GM21526 (cell line): Measurements from ENCODE around the gene MLH1.

Source experiments
- ATAC-seq: cut with Tn5 transposase; IDR thresholded peaks from one replicate; pipeline ENCODE4 v1.9.1; 2021; ENCODE audit warnings: moderate library complexity; ENCODE audit not compliant: unreplicated experiment, low FRiP score

Gene MLH1

DNA sequence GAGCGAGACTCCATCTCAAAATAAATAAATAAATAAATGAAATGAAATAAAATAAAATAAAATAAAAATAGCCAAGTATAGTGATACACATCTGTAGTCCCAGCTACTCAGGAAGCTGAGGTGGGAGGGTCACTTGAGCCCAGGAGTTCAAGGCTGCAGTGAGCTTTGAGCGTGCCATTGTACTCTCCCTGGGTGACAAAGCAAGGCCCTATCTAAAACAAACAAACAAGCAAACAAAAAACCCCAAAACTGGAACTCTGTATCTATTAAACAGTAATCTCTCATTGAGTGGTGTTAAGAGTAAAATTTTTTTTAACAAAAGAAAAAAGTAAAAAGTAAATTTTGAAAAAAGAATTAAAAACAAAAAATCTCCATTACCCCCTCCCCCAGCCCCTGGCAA lies 21.2 kb upstream of the MLH1 start:
- ATAC-seq, result no peak

DNA sequence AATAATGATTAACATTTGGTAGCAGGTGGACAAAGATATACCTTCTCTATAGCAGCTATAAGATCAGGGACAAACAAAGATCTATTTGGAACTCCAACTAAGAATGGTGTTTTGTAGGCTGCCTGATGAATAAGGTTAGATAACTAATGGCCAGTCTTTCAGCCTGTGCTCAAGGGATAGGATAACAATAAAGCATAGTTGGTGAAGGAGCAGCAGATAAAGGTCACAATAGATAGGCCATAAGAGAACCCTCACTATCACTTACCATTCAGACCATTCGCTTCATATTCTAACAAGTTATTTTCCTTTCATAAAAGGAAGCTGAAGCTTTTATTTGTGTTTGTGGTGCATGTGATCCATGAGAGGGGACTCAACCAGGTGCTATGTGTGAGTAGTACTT lies 20.2 kb upstream of the MLH1 start:
- no peak for ATAC-seq

DNA sequence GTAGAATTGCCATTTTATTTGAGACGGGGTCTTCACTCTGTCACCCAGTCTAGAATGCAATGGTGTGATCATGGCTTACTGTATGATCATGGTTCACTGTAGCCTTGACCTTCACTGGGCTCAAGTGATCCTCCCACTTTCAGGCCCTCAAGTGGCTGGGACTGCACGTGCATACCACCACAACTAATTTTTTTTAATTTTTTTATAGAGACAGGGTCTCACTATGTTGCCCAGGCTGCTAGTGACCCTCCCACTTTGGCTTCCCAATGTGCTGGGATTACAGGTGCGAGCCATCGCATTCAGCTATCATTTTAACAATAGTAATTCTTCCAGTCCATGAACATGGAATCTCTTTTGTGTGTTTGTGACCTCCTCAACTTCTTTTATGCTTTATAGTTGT lies 12.3 kb upstream of the MLH1 start:
- ATAC-seq, result no peak

DNA sequence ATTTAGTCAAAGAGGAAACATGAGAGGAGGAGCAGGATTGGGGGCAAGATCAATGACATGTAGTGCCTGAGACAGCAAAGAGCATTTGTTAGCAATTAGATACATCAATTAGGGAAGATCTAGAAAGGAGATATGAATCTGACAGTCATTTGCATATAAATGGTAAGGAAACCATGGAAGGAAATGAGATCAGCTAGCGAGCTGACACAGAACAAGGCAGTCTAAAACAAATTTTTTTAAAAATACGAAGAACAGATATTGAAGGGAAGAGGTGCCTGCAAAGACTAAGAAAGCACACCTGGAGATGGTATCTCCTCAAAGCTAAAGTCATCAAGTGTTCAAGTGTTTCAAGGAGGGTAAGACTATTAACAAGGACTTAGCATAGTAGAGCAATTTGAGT lies 5.0 kb upstream of the MLH1 start:
- no peak for ATAC-seq

DNA sequence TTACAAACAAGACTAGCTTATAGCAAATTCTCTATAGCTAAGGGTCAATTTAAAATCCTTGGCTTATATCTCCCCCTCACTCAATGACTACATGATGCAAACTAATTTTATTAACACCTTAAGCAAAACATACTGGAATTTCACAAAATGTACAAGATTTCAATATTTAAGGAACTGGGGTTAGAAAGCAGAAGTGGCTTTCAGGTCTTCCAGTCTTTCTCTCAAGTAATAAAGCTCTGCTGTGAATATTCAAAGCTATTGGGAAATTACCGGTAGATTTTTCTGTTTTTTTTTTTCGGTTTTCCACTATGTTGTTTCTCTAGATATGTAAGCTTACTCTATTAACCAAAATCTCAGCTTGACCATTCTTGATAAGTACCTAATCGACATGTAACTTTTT lies 4.3 kb upstream of the MLH1 start:
- no peak for ATAC-seq

DNA sequence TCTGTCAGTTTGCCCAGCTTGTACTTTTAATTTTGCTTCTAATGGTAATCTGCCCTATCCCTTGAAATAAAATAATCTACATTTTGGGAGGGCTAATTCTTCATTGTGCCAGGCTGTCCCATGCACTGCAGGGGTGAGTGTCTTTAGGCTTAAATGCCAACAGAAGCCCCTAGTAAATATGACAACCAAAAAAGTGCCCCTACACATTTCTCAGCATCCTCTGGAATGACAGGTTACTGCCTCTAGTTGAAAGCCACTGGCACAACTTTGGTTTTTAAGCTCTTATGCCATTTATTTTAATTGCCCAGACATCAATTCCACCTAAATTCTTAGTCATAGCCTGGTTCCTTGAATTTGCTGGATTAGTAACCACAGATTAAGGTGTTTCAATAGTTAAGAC lies 3.8 kb upstream of the MLH1 start:
- ATAC-seq, result no peak

DNA sequence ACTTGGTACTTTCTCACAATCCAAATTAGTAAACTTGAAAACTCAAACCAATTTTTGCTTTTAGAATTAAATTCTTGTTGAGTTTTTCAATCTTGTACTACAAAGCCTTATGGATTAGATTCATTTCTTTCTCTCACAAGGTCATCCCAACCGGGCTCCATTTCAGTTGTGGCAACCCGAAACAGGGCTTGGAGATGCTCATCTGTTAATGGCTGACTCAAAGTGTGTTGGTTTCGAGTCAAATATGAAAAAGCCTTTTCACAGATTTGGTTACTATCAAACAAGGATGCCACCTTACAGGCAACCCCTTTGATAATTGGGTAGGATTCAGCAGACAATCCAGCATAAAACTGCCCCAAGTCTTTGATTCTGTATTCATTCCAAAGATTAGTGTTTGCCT lies 2.2 kb upstream of the MLH1 start:
- ATAC-seq, result no peak

DNA sequence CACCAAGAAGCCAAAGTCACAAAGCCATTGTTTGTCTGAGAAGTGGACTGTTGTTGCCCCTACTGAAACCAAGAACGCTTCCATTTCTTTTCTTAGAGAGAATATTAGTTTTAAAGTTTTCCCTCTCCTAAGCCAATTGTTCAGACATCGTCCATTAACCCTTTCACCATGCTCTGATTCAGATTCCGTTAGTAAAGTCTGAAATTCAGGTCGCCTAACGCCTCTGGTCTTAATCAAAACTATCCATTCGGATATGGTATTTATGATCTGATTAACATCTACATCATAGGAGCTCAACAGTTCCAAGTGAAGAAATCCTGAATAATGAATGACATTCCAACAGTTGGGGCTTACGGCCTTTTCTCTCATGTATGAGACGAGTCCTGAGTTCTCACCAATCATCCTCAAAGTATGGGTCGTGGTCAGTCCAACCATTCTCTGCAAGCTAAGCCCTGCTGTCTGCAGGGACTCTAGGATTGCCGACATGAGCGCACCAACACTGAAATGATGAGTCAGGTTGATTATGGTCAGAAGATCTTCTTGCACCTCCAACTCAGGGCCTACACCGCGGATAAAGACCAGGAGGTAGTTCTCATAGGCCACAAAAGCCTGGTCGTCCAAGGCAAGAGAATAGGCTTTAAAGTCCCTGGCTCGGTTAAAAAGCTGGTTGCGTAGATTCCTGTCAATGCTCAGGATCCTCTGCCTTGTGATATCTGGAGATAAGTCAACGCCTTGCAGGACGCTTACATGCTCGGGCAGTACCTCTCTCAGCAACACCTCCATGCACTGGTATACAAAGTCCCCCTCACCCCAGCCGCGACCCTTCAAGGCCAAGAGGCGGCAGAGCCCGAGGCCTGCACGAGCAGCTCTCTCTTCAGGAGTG lies 1.2 kb upstream of the MLH1 start:
- no peak for ATAC-seq

DNA sequence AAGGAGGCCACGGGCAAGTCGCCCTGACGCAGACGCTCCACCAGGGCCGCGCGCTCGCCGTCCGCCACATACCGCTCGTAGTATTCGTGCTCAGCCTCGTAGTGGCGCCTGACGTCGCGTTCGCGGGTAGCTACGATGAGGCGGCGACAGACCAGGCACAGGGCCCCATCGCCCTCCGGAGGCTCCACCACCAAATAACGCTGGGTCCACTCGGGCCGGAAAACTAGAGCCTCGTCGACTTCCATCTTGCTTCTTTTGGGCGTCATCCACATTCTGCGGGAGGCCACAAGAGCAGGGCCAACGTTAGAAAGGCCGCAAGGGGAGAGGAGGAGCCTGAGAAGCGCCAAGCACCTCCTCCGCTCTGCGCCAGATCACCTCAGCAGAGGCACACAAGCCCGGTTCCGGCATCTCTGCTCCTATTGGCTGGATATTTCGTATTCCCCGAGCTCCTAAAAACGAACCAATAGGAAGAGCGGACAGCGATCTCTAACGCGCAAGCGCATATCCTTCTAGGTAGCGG lies 452 bp upstream of the MLH1 start, which contains the start of gene EPM2AIP1:
Gene EPM2AIP1, minus strand, starts transcription at position 326 of the 520 bp plus-strand sequence. Its CDS starts 54 bp downstream, at position 272.
- ATAC-seq, result peak; percentile 89

DNA sequence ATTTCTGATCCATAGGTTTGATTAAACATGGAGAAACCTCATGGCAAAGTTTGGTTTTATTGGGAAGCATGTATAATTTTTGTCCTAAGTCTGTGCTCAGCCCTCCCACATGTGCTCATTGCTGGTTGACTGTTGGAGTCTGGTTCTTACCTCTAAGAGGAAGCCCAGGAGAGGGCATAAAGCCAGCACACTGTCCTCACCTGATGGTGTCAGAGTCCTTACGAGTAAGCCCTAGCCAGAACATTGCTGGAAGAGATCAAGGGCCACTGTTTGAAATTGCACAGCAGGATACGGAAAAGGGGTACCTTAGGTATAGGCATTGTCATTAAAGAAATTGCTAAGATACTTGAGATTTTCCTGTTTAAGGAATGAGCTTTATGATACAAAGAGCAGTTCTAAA lies 21.3 kb downstream of the MLH1 start:
- ATAC-seq, result no peak

DNA sequence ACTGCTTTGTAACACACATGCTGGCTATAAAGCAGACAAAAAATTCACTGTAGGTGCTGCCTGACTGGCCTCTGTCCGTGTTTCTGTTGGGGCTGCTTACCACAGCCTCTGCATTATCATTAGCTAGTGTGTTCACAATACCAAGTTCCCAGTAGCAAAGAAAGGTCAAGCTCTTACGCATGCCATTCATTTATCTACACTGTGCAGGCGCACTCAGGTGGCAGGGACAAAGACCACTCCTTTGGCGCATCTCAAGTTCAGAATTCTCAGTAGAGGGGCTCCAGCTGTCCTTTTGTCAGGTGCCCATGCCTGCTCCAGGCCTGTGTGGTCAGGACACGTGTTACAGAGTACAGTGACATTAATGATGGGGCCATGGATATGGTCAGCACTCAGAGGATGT lies 22.3 kb downstream of the MLH1 start:
- no peak for ATAC-seq

DNA sequence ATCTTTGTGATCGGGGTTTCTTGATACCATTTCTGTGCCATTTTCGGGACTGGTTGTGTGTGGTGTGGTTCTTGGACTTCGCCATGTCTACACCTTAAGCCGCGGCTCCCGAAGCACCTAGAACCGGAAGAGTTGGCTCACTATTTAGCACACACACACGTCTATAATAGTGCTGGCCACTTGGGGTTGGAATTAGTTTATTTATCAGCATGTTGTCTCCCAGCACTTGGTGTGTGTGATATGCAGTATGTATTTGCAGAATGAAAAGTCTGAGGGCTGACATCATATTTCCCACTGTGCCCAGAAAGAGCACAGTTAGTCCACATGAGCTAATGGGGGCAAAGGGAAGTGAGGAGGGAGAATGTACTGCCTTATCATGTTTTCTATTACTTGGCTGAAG lies 23.6 kb downstream of the MLH1 start:
- ATAC-seq, result no peak

DNA sequence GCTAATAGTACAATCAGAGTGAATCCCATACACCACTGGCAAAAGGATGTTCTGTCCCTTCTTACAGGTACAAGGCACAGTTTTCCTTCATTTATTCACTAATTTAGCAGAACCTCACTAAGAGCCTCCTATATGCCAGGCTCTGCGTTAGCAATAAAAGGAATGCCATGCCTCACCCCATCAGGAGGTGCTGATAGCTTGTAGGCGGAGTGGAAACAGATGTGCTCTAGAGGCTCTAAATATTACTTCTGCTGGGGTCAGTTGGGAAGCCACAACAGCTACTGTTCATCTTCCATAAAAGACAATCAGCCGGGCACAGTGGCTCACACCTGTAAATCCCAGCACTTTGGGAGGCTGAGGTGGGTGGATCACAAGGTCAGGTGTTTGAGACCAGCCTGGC lies 24.4 kb downstream of the MLH1 start:
- no peak for ATAC-seq

DNA sequence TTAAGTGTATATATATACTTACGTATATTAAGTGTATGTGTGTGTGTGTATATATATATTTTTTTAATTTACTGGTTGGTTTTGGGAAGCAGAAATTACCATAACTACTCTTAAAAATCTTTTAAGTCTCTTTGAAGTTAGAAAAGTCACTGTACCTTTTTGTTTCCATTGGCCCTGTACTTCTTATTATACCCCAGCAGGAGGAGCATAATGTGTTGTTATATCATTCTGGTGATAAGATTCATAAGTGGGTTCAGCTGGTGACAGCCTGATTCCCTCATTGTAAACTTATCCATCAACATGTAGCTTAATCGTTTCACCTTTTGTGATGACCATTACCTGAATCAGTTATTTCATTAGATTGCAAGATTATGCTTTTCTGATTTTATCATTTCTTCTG lies 30.8 kb downstream of the MLH1 start:
- no peak for ATAC-seq

DNA sequence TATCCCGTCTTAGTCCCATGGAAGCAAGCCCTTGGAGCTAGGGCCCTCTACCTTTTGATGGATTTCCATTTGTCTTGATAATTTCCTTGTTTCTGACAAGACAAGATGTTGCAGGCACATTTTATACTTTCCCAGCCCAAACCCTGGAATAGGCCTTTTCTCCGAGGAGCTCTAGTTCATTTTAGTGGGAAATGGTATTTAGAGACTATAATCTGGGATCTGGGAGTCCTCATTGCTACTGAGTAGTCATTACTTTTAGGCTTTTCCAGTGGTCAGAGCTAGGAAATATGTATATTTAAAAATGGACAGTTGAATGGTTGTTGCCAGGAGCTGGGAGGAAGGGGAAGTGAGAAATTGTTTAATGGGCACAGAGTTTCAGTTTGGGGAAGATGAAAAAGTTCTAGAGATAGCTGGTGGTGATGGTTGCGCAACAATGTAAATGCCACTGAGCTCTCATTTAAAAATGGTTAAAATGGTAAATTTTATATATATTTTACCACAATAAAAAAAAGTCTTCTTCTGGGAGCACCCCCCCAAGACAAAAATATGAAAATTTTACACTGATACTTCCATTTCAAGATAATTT lies 31.6 kb downstream of the MLH1 start:
- ATAC-seq, result no peak

DNA sequence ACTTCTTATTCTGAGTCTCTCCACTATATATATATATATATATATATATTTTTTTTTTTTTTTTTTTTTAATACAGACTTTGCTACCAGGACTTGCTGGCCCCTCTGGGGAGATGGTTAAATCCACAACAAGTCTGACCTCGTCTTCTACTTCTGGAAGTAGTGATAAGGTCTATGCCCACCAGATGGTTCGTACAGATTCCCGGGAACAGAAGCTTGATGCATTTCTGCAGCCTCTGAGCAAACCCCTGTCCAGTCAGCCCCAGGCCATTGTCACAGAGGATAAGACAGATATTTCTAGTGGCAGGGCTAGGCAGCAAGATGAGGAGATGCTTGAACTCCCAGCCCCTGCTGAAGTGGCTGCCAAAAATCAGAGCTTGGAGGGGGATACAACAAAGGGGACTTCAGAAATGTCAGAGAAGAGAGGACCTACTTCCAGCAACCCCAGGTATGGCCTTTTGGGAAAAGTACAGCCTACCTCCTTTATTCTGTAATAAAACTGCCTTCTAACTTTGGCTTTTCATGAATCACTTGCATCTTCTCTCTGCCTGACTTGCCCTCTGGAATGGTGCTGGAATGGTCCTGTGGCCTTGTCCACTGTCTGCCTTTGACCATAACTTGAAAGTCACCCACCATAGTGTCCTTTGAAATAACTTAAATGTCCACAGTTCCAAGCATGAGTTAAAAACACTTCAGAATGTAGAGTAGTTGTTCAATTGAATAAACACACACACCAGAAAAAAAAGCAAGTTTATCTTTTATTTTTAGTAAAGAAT lies 32.4 kb downstream of the MLH1 start:
- no peak for ATAC-seq

DNA sequence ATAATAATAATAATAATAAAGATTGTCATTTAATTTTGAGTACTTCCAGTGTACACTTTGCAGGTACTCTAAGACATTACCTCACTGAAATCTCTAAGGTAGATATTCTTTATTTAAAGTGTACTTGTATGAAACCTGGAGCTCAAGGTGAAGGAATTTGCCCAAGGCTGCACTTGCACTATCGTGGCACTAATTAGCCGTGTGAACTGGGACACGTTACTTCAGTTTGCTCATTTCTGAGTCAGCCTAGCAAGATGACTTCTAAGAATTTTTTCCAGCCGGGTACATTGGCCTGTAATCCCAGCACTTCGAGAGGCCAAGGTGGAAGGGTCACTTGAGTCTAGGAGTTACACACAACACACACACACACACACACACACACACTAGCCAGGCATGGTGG lies 33.5 kb downstream of the MLH1 start:
- ATAC-seq, result no peak

DNA sequence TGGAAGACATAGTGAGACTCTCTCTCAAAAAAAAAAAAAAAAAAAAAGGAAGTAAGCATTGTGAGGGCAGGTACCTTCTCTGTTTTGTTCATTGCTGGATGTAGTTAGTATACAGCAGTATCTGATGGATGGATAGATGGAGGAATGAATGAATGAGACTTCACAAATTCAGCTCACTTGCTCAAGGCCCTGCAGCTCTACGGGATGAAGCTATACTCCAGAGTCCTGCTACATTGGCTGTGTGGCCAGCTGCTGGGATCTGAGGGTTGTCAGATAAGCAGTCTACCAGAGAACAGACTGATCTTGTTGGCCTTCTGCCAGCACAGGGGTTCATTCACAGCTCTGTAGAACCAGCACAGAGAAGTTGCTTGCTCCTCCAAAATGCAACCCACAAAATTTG lies 35.0 kb downstream of the MLH1 start:
- ATAC-seq, result no peak

DNA sequence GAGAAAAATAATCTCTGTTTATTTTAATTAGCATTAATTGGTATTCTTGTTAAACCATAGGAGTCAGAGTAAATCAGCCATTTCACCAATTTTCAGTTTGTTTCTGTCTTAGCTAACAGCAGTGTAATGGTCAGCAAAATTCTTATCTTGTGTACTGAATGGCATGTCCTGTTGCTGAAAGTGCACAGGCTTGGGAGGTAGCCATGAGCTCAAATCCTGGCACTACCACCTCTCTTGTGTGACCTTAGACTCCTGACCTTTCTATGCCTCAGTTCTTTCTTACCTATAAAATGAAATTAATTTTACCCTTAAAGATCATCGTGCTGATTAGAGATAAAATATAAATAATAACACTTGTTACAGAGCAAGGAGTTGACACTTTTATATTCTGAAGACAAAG lies 35.8 kb downstream of the MLH1 start:
- ATAC-seq, result no peak

DNA sequence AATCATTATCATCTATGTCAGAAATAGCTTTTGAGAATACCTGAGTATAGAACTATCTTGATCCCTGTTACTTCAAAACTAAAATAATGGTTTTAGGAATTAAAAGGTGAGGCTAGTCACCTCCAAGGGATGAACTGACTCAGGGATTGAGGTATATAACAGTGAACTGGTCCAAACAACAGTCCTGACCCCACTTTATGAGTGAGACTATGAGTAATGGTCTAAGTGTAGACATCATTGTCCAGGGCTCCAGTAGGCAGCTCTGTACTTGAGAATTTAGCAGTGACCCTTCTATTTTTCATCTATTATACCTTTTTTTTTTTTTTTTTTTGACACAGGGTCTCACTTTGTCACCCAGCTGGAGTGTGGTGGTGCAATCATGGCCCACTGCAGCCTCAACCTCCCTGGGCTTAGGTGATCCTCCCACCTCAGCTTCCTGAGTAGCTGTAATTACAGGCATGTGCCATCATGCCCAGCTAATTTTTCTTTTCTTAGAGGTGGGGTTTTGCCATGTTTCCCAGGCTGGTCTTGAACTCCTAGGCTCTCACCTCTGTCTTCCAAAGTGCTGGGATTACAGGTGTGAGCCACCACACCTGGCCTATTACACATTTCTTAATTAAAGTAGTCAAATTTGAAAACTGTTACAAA lies 36.3 kb downstream of the MLH1 start:
- no peak for ATAC-seq

DNA sequence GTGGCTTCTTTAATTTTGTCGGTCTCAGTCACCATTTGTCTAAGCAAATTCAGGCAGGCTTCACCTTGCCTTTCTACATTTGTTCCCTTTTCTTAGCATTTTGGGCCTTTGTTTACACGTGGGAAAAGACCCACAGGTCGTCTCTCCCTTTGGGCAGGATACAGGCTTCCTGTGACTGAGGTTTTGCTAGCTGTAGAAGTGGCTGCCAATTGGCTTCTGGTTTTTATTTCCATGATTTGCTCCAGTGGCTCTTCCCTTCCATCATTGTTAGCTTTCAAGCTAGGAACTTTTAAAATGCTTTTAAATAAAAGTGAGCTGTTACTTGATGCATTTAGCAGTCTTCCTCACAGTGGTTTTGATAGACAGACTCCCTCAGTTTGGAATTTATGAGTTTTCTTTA lies 37.3 kb downstream of the MLH1 start:
- ATAC-seq, result no peak
